Prostate gland (tissue), 2 donors: ENCODE data around the gene CCRL2.

Experiments
- CTCF ChIP-seq, 4 experiments: fragments of 200-600 bp in 2 of 4; fragments of 450-650 bp in 2 of 4; sonication (generic) in 2 of 4; IDR thresholded peaks; 1 replicate in 3 of 4; 2 replicates in 1 of 4; pipeline ENCODE4 v1.5.1; 2016 to 2019; ENCODE audit warnings: antibody characterized with exemption in 4 of 4, mild to moderate bottlenecking in 2 of 4, moderate library complexity in 2 of 4
- POLR2A ChIP-seq: fragments of 450-650 bp; IDR thresholded peaks from one replicate; pipeline ENCODE4 v1.6.1; 2016; ENCODE audit warnings: antibody characterized with exemption, mild to moderate bottlenecking
- POLR2AphosphoS5 ChIP-seq: sonication (generic); formaldehyde crosslinking; IDR thresholded peaks from one replicate; pipeline ENCODE4 v1.6.1; 2017; ENCODE audit warnings: antibody characterized with exemption

DNA sequence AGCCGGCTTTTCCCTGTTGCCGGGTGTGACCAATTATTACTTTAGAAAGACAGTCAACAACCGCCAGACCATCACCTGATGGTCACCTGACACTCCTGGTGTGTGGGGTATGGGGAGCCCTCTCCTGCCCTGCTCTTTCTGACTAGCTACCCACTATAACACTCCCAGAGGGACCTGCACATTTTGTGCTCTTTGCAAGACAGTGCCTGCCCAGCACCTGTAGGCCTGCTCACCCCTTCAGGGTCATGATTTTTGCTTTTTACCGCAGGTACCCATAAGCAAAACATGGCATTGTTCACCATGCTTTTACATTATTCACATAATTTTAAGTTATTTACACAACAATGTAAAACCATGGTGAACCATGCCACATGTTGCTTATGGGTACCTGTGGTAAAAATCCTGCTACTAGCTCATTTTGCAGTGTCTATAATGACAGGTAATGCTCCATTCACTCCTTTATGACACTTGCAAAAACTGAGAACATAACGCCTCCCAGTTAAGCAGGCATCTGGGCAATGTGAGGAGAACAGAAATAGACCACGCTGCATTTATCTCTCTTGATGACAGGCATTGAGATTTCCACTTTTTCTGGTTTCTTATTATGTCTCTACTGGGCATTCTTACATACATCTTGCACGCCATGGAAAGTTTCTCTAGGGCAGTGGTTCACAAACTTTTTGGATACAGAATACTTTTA, 9.9 kb downstream of the CCRL2 start:
- TF ChIP-seq CTCF (IDR thresholded peaks at IDR 0.05) (no peak), POLR2A (no peak), POLR2AphosphoS5 (no peak)
